HTR-8/SVneo (cell line): ENCODE data around the gene GGACT.

Source experiments
- DNase-seq: peaks from one replicate; pipeline ENCODE4 v3.0.0; 2011; ENCODE audit warnings: low spot score, mixed read lengths; ENCODE audit not compliant: insufficient read length
- FAIRE-seq: peaks from 2 replicates; lab custom pipeline; 2011; peaks lifted over from hg19 to GRCh38; lab: Jason Lieb, UNC

Gene GGACT

DNA sequence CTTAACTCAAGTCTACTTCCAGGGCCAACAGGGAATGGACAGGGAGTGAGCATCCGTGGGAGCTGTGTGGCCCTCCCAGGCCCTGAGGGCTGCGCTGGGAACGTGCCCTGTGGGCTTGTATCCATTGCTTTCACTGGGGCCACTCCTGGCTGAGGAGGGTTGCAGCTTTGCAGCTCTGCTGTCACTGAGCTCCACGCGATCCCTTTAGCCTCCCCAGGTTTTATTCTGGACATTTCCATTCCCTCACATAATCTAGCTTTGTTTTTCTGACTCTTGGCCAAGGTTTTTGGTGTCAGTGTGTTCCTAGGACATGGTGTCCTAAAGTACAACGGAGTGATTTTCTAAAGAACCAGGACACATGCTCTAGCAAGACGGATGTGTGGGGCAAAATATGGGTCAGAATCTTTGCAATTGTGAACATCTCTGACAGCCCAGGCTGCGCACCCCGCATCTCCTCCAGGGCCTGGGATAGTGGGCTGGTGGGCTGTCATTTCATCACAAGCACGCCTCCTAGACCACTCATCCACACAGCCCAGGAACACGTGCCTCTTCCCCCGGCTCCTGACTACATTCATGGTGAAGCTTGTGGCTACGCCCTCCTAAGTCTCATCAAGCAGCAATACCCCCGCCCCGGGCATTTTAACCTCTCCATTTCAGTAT lies 28.0 kb downstream of the GGACT start:
- no peak for FAIRE-seq

DNA sequence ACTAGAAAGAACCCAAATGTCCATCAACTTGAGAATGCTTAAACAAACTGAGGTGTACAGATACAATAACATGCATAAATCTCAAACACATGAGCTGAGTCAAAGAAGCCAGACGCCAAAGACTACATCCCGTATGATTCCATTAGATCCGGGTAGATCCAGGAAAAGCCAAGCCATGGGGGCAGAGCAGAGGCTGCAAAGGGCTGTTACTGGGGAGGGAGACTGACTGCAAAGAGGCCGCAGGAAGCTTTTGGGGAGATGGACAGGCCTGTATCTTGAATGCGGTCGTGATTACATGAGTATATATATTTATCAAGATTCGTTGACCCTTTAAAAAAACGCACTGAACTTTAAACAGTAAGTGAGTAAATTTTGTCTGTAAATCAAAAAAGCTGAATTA lies 28.7 kb downstream of the GGACT start:
- FAIRE-seq: no peak
- DNase-seq: no peak

More for the DNA sequence above, 28.0 kb downstream of the GGACT start:
- no peak for DNase-seq

DNA sequence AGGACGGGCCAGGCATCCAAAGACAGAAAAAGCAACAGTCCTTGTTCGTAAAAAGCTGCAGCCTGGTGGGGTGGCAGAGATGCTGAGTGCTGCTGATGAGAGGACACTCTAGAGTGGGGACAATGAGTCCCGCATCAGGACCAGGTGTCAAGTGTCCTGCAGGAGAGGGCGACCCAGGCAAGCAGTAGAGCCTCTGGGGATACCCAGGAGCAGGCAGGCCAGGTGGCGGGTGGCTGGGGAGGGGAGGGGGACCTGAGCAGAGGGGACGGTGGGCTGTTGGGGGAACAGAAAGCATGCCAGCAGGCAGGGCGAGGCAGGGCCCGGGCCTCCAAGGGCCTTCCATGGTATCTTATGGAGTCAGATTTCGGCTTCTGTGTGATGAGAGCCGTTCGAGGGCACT lies 35.8 kb downstream of the GGACT start:
- FAIRE-seq (no peak), DNase-seq (no peak)

DNA sequence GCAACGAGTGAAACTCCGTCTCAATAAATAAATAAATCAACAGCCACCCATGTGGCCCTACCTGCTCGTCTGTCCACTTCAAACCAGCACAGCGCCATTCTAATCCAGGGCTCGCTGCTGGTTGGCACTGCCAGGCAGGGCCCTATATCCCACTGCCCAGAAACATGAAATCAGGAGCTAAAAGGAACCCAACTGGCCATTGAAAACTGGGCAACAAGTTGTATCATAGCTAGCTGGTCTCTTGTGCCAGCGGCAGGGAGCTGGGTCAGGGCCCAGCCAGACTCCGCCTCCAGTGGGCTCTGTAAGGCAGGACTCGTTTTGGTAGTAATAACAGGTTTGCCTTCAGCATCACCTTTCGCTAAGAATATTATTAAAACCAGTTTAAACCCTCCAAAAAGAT lies 39.3 kb downstream of the GGACT start:
- no peak for FAIRE-seq
- no peak for DNase-seq

DNA sequence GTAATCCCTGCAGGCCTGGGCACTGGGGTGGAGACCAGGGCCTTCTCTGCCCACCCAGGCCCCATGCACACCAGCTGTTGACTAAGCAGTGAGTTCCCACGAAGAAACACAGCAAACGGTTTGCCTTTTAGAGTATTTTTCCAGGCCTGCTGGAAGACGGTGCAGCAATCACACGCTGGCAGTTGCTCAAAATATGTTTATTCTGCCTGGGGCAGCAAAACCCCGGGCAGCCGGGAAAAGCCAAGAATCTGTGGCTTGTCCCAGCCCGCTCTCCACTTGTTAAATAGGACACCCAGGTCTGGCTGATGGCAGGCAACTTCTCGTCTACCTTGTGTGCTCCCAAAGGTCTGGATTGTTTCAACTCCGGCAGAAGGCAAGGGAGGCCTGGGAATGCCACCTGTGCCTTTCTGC lies 40.8 kb downstream of the GGACT start:
- FAIRE-seq (no peak), DNase-seq (no peak)

DNA sequence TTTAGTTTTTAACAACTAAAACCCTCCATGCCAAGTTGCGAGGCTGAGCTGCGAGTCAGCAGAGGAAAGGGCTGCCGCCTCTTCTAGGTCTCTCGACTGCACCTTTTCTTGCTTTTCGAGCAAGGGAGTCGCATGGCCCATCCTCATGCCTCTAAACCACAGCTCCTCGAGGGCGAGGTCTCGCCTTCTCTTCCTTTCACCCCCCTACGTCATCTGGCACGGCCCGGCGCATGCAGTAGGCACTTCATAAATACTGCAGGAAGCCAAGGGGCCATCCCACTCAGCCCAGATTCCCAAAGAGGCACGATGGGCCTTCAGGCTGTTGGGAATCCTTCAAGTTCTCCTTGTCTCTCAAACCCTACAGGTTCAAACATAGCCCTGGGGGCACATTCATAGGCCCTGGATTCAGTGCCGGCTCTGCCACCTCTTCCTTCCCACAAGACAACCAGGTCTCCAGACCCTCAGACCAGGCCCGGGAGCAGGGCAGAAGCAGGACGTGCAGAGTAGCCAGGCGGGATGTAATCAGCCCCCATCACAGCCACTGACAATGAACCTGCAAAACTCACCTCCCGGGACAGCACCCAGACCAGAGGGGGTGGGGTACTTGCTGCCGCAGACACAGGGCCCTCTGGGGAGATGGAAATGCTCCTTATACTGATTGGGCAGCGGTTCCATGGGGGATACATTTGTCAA lies 41.7 kb downstream of the GGACT start:
- DNase-seq (no peak), FAIRE-seq (no peak)

DNA sequence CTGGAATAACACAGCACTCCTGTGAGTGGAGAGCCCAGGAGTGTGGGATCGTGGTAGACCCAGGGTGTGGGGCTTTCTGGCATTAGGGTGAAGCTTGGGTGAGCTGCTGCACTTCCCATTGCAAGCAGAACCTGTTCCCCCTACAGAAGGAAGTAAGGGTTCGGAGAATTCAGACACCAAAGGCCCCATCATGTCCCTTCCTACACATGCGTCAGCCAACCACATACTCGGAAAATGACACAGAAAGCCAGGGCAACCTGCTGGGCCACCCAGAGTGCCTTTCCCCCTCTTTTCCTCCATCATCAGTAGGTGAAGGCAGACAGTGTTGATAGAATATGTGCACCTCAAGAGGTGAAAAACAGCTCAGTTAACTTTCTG lies 42.9 kb downstream of the GGACT start:
- FAIRE-seq: no peak
- DNase-seq: no peak

DNA sequence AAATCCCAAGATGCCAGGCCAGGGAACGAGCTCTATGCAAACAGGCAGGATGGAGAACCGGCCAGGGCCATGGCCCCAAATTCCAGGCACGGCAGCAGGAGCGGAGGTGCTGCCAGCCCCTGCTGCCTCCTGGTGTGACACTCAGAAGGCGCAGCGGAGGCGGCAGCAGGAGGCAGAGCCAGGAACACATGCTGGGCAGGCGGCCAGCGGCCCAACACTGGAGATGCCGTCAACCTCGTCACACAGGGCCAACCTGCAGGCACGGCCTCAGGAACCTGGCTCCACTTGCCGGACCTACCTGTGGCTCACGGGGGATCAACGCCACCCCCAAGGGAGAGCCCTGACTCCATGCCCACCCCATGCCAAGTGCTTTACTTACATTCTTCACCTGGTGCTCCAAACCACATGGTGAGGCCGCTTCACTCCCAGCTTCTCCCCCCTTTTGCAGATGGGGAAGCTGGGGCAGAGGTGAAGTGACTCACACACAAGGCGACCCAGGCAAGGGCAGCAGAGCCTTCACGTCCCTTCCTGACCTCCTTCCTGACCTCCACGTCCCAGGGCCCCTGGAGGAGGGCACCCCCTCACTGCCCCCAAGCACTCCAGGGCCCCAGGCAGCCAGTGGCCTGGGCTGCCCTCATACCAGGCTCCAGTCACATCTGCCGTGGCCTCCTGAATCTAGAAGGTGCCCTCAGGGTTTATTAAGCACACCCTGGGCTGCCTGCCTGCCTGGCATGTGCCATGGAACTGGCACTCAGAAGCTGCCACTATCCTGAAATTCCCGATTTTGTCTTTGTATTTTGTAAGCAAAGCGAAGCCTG lies 43.5 kb downstream of the GGACT start:
- FAIRE-seq (no peak), DNase-seq (no peak)

DNA sequence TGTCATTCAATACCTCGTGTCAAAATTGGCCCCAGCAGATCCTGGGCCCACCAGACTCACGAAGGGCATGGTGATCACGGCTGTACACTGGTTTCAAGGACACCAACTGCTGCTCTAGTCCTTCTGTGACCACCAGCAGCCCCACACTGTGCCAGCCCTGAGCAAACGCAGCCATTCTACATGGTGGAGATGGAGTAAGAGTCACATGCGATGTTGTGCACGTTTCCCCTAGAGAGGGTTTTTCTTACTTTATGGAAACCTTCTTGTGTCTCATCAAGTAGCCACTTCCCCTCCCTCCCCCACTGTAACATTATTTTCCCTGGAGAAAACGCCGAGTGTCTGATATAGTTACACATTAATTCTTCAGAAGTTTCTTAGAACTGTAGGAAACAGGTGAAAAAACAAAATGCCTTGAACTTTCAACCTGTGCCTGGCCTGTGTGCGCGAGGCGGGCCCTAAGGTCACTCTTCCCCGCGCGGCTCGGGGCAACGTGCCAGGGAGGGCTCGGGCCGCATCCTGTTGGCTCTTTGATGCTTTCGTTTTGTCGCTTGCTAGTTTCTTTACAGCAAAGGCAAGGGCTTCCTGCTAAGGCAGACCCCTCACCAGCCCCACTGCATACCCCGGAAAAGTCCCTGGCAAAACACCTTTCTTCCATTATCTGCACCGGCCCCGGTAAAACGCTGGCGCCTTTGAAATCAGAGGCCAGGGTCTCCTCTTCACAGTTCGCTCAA lies 44.6 kb downstream of the GGACT start:
- no peak for FAIRE-seq
- no peak for DNase-seq

DNA sequence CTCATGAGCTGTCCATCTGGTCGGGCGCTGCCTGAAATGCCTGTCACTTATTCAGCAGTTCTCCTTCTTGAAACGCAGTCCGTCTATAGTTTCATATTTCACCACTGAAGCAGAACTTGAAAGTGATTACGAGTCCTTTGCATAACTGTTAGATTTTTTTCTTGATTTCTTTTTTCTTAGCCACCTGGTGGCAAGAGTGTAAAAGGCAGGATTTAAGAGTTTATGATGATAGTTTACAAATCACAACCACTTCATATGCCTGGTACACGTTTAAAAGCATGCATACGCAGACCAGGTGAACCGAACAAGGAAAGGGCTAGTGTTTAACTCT lies 45.8 kb downstream of the GGACT start:
- DNase-seq (peak; percentile 39), FAIRE-seq (no peak)

DNA sequence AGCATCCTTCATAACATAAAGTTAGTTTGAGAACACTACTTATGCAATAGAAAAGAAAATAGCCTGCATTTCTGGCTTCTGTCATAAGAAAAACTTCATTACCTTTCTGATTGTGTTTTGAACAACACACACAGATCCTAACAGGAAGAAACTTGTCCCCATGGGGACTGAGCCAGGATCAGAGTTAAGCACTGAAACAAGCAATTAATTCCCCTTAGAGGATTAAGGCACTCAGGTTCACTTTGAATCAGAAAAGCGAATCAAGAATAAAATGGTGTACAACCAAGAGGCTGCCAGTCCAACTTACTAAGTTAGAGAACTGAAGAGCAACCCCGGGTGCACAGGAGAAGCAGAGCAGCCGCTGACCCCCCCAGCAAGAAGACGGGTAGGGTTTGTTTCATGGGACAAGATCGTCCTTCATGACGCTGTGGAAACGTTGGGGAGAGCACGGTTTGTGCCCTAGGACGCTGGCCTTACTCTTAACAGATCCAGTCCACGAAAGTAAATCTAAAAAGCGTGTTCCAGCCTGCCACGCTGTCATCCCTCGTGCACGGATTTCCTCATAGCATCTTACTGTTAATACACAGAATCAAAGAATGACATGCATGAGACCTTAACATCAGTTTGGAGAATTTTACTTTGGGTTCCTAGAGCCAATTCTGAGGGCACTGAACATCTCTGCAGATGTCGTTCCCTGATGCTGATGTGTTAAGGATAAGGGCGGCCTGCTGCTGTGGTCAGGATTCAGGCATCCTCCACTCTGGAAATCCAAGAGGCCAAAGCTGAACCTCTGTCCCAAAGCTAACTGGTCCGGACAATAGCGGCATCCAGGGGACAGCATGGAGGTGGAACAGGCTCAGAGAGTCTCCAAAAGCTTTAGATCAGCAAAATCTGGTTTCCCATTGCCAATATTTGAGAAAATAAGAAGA lies 46.4 kb downstream of the GGACT start:
- FAIRE-seq: no peak
- DNase-seq: no peak

DNA sequence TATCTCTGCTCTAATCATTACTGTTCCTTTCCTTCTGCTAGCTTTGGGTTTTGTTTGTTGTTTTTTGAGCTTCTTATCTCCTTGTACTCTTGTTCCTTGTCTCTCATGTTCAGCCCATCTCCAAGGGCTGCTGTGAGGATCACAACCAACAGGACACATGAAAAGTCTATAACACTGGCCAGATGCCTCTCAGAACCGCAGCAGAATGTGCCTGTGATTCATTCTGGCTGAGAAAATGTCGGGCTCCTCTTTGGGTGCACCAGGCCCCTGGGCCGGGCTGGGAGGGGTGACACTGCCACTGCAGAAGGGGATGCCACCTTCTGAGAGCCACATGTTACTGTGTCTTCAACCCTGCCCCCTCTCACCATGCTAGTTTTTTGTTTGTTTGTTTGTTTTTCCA lies 48.0 kb downstream of the GGACT start:
- DNase-seq (no peak), FAIRE-seq (no peak)

DNA sequence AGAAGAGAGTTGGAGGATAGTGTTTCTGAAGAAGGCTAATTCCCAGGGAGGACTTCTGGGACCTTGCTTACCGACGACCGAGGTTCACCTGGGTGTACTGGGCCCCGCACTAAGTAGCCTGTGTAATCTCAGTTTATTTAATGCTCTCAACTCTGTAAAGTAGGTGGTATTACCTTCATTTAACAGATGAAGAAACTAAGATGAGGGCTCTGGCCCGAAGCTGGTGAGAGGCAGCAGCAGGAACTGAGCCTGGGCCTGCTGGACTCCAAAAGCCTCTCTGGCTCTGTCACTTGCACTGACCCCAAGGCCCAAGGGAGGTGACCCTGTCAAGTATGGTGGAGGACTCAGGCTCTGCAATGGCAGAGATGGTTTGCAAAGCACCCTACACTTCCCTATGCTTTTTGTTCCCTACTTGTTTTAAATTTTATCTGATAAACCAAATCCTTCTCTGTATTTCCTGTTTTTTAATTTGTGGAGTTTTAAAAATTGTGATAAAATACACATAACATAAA lies 50.6 kb downstream of the GGACT start:
- no peak for FAIRE-seq
- no peak for DNase-seq

DNA sequence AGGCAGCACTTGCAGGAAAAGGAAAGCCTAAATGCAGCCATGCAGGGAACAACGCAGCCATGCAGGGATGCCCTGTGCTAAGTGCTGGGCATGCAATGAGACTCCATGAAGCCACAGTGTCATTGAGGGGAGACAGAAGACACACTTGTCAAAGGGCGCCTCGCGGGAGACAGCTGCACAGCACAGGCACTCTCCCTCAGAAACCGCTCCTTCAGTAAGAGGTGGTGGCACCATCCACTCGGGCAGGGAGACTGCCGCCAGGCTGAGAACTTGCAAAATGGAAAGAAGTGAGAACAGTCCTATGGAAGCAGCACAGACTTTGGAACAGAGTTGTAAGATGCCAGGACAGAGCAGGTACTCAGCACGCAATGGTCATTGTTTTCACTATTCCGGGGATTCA lies 51.1 kb downstream of the GGACT start:
- FAIRE-seq: no peak
- DNase-seq: no peak

DNA sequence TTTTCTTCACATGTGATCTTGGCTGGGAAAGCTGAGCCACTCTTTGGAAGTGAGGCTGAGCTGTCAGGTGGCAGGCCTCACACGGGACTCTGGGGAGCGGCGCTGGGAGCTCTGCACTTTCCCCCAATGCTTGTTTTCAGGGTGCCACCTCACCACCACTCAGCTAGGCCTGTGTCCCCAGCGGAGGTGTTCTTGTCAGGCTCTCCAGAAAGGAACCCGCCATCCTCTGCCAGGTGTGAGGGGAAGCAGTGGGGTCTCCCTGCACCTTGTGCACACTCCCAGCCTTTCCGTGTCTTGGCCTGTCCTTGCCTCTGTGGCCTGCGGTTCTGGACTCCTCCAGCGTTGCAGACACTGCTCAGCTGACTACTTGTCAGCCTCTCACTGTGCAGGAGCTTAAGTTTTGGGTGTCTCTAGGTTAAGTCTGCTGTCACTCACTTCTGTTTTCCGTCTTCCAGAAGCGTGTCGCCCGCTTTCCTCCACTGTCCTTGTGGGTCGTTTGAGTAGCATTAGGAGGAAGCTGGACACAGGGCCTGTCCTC lies 51.9 kb downstream of the GGACT start:
- DNase-seq (no peak), FAIRE-seq (no peak)

DNA sequence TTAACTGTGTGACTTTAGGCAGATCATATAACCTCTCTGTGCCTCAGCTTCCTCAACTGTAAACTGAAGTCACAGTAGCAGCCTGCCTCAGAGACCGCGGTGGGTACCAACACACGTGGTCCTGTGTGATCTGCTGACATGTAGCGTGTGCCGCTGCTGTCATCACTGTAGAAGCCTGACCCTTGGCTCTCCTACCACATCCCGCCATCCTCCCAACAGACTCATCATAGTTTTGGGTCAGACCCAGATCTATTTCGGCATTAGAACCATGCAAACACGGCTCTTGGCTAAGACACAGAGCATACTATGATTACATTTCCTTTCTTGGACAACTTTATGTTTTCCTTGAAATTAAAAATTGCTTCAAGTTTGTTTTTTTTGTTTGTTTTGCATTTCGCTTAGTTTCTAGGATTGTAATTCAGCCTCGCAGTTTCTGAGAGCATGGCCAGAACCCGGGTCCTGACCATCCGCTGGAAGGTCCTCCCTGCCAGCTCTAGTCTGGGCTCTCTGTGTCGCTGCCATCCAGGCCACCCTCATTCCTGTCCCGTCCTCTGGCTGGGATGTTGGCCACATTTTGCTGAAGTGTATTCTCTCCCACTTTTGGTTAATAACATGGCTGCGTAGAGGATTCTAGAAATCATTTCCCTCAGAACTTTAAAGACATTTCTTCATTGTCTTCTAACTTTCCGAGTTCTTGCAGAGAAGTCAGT lies 53.0 kb downstream of the GGACT start:
- FAIRE-seq: no peak
- DNase-seq: no peak

DNA sequence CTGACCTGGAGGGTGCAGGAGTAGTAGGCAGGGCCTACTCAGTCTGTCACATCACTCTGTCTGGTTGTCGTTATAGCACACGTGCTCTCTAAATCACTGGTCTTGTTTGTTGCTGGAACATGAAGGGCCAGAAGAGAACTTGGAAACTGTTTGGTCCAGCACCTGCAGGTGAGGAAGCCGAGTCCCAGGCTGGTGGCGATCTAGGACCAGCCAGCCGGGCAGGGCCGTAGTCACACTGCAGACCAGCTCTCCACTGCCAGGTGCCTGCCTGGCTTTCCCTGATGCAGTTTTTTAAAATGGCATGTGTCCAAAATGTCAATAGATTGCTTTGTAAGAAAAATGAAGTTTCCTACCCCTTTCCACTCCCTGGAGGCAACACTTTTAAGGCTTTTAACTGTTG lies 53.7 kb downstream of the GGACT start:
- FAIRE-seq: no peak
- no peak for DNase-seq

DNA sequence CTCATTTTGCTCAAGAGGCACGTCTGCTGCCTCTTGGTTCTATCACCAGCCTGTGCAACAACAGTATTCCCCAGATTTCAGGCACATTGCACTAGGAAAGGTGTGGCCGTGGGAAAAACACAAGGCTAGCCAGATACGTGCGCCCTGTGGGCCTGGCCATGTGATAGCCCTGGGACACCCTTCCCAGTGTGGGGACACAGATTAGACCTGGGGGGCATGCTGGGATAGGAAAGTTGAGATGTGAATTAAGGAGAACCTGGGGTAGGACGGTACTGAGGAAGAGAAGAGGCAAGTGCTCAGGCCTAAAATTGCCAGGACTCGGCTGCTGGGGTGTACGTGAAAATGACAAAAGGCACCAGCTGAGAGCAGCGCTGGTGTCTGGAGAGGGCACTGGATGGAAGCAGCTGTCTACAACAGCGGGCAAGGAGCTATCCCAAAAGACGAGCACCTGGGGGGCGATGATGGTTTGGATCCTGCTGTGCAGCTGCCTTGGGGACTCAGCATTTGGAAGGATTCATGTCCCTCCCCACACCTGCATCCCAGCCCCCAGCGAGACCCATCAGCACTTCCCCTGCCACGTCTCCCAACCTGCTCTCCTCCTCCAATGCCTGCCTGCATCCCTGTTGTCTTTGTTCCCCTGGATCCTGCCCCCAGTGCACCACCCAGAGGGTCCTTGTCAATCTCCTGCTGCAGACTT lies 54.3 kb downstream of the GGACT start:
- FAIRE-seq (no peak), DNase-seq (no peak)
